Activated gamma-delta T cell treated with Interleukin-2 at 50 U/mL for 16 hours (primary cell): ENCODE measurements around the gene SLCO3A1.

ENCODE experiments used
- DNase-seq: peaks from one replicate; pipeline ENCODE4 v3.0.0-alpha.2; 2020

SLCO3A1 gene

GRCh38 chr15:91973481-91973880 is 120.0 kb downstream of the SLCO3A1 start:
- no peak for DNase-seq

- DNase-seq: no peak
These were observed 120.8 kb downstream of the SLCO3A1 start for GRCh38 chr15:91974321-91974720.

- DNase-seq: no peak
These were observed 121.9 kb downstream of the SLCO3A1 start for GRCh38 chr15:91975241-91975978.

GRCh38 chr15:91976966-91977365 is 123.5 kb downstream of the SLCO3A1 start:
- DNase-seq: no peak

GRCh38 chr15:91980502-91981267 is 127.2 kb downstream of the SLCO3A1 start:
- no peak for DNase-seq

- DNase-seq: no peak
These were observed 128.6 kb downstream of the SLCO3A1 start for GRCh38 chr15:91981821-91982800.

- no peak for DNase-seq
These were observed 130.3 kb downstream of the SLCO3A1 start for GRCh38 chr15:91983729-91984340.

GRCh38 chr15:91985297-91985696 is 131.8 kb downstream of the SLCO3A1 start:
- DNase-seq: no peak

GRCh38 chr15:91988071-91988470 is 134.6 kb downstream of the SLCO3A1 start:
- no peak for DNase-seq

GRCh38 chr15:91988655-91989054 is 135.1 kb downstream of the SLCO3A1 start:
- DNase-seq: no peak

GRCh38 chr15:91989821-91990220 is 136.3 kb downstream of the SLCO3A1 start:
- no peak for DNase-seq

- DNase-seq: no peak
These were observed 139.4 kb downstream of the SLCO3A1 start for GRCh38 chr15:91992945-91993344.

- no peak for DNase-seq
These were observed 141.6 kb downstream of the SLCO3A1 start for GRCh38 chr15:91995146-91995545.

GRCh38 chr15:91997163-91997562 is 143.7 kb downstream of the SLCO3A1 start:
- DNase-seq: no peak

- no peak for DNase-seq
These were observed 147.2 kb downstream of the SLCO3A1 start for GRCh38 chr15:92000709-92001108.

- no peak for DNase-seq
These were observed 147.8 kb downstream of the SLCO3A1 start for GRCh38 chr15:92001307-92001706.

GRCh38 chr15:92002666-92003065 is 149.2 kb downstream of the SLCO3A1 start:
- no peak for DNase-seq

GRCh38 chr15:92003515-92004067 is 150.1 kb downstream of the SLCO3A1 start:
- DNase-seq: no peak

- DNase-seq: no peak
These were observed 151.6 kb downstream of the SLCO3A1 start for GRCh38 chr15:92005154-92005553.

GRCh38 chr15:92006186-92007028 is 152.9 kb downstream of the SLCO3A1 start:
- no peak for DNase-seq

GRCh38 chr15:92009162-92009561 is 155.7 kb downstream of the SLCO3A1 start:
- no peak for DNase-seq
